GM23248 (cell line): Measurements from ENCODE around the gene UNC5C.

Experiments used
- EZH2 ChIP-seq: fragments of 200-600 bp; sonication (generic); IDR thresholded peaks from 2 replicates; pipeline ENCODE4 v1.6.1; 2018; ENCODE audit warnings: antibody characterized with exemption, mild to moderate bottlenecking; ENCODE audit not compliant: insufficient read depth, poor library complexity, severe bottlenecking
- EZH2phosphoT487 ChIP-seq: fragments of 200-600 bp; sonication (generic); IDR thresholded peaks from 2 replicates; pipeline ENCODE4 v1.6.1; 2018; ENCODE audit warnings: antibody characterized with exemption, moderate library complexity, mild to moderate bottlenecking, low read depth; ENCODE audit not compliant: insufficient read depth

GRCh38 chr4:95505151-95505550 is 43.6 kb downstream of the UNC5C start:
- no peak for TF ChIP-seq EZH2phosphoT487
- TF ChIP-seq EZH2: no peak
